HUES64 (cell line): ENCODE results near the gene WDR48.

ENCODE experiments used
- H3K27ac ChIP-seq: 2 replicates; pipeline ENCODE4 v1.7.0; 2013; ENCODE audit warnings: low read depth, low read length, inconsistent platforms
- H3K27me3 ChIP-seq: 2 replicates; pipeline ENCODE4 v1.6.1; 2013; ENCODE audit warnings: mild to moderate bottlenecking, low read length; ENCODE audit not compliant: insufficient read depth
- H3K36me3 ChIP-seq: 2 replicates; pipeline ENCODE4 v1.6.1; 2013; ENCODE audit warnings: mild to moderate bottlenecking, low read length; ENCODE audit not compliant: insufficient read depth
- H3K4me1 ChIP-seq: 2 replicates; pipeline ENCODE4 v1.6.1; 2013; ENCODE audit warnings: mild to moderate bottlenecking, low read length, moderate library complexity; ENCODE audit not compliant: insufficient read depth
- H3K4me3 ChIP-seq: 2 replicates; pipeline ENCODE4 v1.5.1; 2013; ENCODE audit warnings: mild to moderate bottlenecking, low read length, moderate library complexity
- H3K9ac ChIP-seq: 2 replicates; pipeline ENCODE4 v1.6.1; 2013; ENCODE audit warnings: mild to moderate bottlenecking, low read depth, low read length
- H3K9me3 ChIP-seq: 2 replicates; pipeline ENCODE4 v1.6.1; 2013; ENCODE audit warnings: low read depth, low read length; ENCODE audit not compliant: insufficient read depth
- WGBS: fragments of 150-250, 120-280 bp; methylation state at CpG from one replicate; pipeline ENCODE4 v1.1.7; 2013; ENCODE audit warnings: missing lambda C conversion rate; 5-methylcytosine and 5-hydroxymethylcytosine counted together

The WDR48 gene

GRCh38 chr3:39065197-39065596 is 13.4 kb downstream of the WDR48 start:
- no peak overlapping the region for H3K27ac ChIP-seq
- no peak overlapping the region for H3K4me3 ChIP-seq
- H3K27me3 ChIP-seq, result no peaks in the 10 kb centered on the region
- H3K9ac ChIP-seq, result no peak overlapping the region
- 0 out of 2 replicates have a peak, but pooled peaks cover 2% of the 10 kb centered on the region for H3K4me1 ChIP-seq
- H3K9me3 ChIP-seq, result no peaks in the 10 kb centered on the region
- WGBS, result 58% methylated on average over 1 of the region's 1 CpG
- H3K36me3 ChIP-seq, result peaks cover 47% of the 10 kb centered on the region

- no peaks in the 10 kb centered on the region for H3K9me3 ChIP-seq
- no peak overlapping the region for H3K9ac ChIP-seq
- no peak overlapping the region for H3K4me3 ChIP-seq
- H3K27me3 ChIP-seq, result no peaks in the 10 kb centered on the region
- H3K27ac ChIP-seq, result no peak overlapping the region
- H3K36me3 ChIP-seq, result peaks cover 62% of the 10 kb centered on the region
- WGBS, result 91% methylated on average over 1 of the region's 1 CpG
- 0 out of 2 replicates have a peak, but pooled peaks cover 2% of the 10 kb centered on the region for H3K4me1 ChIP-seq
These were observed 15.5 kb downstream of the WDR48 start for GRCh38 chr3:39067286-39067685.

- no peak overlapping the region for H3K4me3 ChIP-seq
- H3K36me3 ChIP-seq, result peaks cover 71% of the 10 kb centered on the region
- H3K27me3 ChIP-seq, result no peaks in the 10 kb centered on the region
- WGBS, result 100% methylated on average over 1 of the region's 3 CpGs
- H3K9ac ChIP-seq, result no peak overlapping the region
- H3K4me1 ChIP-seq, result 0 out of 2 replicates have a peak, but pooled peaks cover 2% of the 10 kb centered on the region
- H3K27ac ChIP-seq, result no peak overlapping the region
- H3K9me3 ChIP-seq, result no peaks in the 10 kb centered on the region
These were observed 16.7 kb downstream of the WDR48 start for GRCh38 chr3:39068556-39068955.

- no peak overlapping the region for H3K9ac ChIP-seq
- WGBS, result 97% methylated on average over 10 of the region's 10 CpGs
- no peaks in the 10 kb centered on the region for H3K4me1 ChIP-seq
- H3K27ac ChIP-seq, result no peak overlapping the region
- no peak overlapping the region for H3K4me3 ChIP-seq
- H3K36me3 ChIP-seq, result peaks cover 85% of the 10 kb centered on the region
- no peaks in the 10 kb centered on the region for H3K27me3 ChIP-seq
- H3K9me3 ChIP-seq, result no peaks in the 10 kb centered on the region
These were observed 24.1 kb downstream of the WDR48 start for GRCh38 chr3:39075910-39076309.

GRCh38 chr3:39079530-39079929 is 27.7 kb downstream of the WDR48 start:
- Histone ChIP-seq H3K9ac (no peak overlapping the region), H3K27ac (no peak overlapping the region), H3K4me3 (no peak overlapping the region), H3K4me1 (no peaks in the 10 kb centered on the region), H3K9me3 (no peaks in the 10 kb centered on the region), H3K27me3 (no peaks in the 10 kb centered on the region), H3K36me3 (peaks cover 68% of the 10 kb centered on the region)

GRCh38 chr3:39080026-39080425 is 28.2 kb downstream of the WDR48 start:
- no peak overlapping the region for H3K4me3 ChIP-seq
- H3K9me3 ChIP-seq, result no peaks in the 10 kb centered on the region
- H3K27me3 ChIP-seq, result no peaks in the 10 kb centered on the region
- no peaks in the 10 kb centered on the region for H3K4me1 ChIP-seq
- no peak overlapping the region for H3K27ac ChIP-seq
- no peak overlapping the region for H3K9ac ChIP-seq
- peaks cover 67% of the 10 kb centered on the region for H3K36me3 ChIP-seq

GRCh38 chr3:39082666-39083313 is 31.0 kb downstream of the WDR48 start:
- no peak overlapping the region for H3K9ac ChIP-seq
- H3K36me3 ChIP-seq, result peaks cover 65% of the 10 kb centered on the region
- no peaks in the 10 kb centered on the region for H3K9me3 ChIP-seq
- no peak overlapping the region for H3K4me3 ChIP-seq
- H3K27me3 ChIP-seq, result no peaks in the 10 kb centered on the region
- no peak overlapping the region for H3K27ac ChIP-seq
- no peaks in the 10 kb centered on the region for H3K4me1 ChIP-seq
- WGBS, result 95% methylated on average over 4 of the region's 4 CpGs

GRCh38 chr3:39086144-39086543 is 34.3 kb downstream of the WDR48 start:
- no peaks in the 10 kb centered on the region for H3K9me3 ChIP-seq
- no peaks in the 10 kb centered on the region for H3K27me3 ChIP-seq
- WGBS, result 93% methylated on average over 4 of the region's 4 CpGs
- no peak overlapping the region for H3K27ac ChIP-seq
- peaks cover 77% of the 10 kb centered on the region for H3K36me3 ChIP-seq
- H3K4me3 ChIP-seq, result no peak overlapping the region
- no peaks in the 10 kb centered on the region for H3K4me1 ChIP-seq
- no peak overlapping the region for H3K9ac ChIP-seq

GRCh38 chr3:39088456-39088855 is 36.6 kb downstream of the WDR48 start:
- H3K36me3 ChIP-seq, result peaks cover 97% of the 10 kb centered on the region

GRCh38 chr3:39088889-39089288 is 37.1 kb downstream of the WDR48 start:
- Histone ChIP-seq H3K36me3 (peaks cover 97% of the 10 kb centered on the region), H3K4me1 (no peaks in the 10 kb centered on the region), H3K27me3 (no peaks in the 10 kb centered on the region), H3K9ac (no peak overlapping the region), H3K4me3 (no peak overlapping the region), H3K9me3 (no peaks in the 10 kb centered on the region), H3K27ac (no peak overlapping the region)
- 93% methylated on average over 3 of the region's 3 CpGs for WGBS

More at GRCh38 chr3:39088456-39088855, 36.6 kb downstream of the WDR48 start:
- H3K9ac ChIP-seq, result no peak overlapping the region
- no peak overlapping the region for H3K4me3 ChIP-seq
- H3K4me1 ChIP-seq, result no peaks in the 10 kb centered on the region
- no peak overlapping the region for H3K27ac ChIP-seq
- 91% methylated on average over 3 of the region's 3 CpGs for WGBS
- no peaks in the 10 kb centered on the region for H3K9me3 ChIP-seq
- H3K27me3 ChIP-seq, result no peaks in the 10 kb centered on the region

- no peak overlapping the region for H3K27ac ChIP-seq
- no peak overlapping the region for H3K4me3 ChIP-seq
- H3K9ac ChIP-seq, result no peak overlapping the region
- no peaks in the 10 kb centered on the region for H3K27me3 ChIP-seq
- H3K36me3 ChIP-seq, result peaks cover 98% of the 10 kb centered on the region
- 80% methylated on average over 2 of the region's 2 CpGs for WGBS
- no peaks in the 10 kb centered on the region for H3K9me3 ChIP-seq
- H3K4me1 ChIP-seq, result no peaks in the 10 kb centered on the region
These were observed 39.1 kb downstream of the WDR48 start for GRCh38 chr3:39090922-39091321.
